K562 (cell line): ENCODE measurements around the gene DDR1. TPM values are rescaled to one million over a fixed set of nuclear protein-coding genes. Genes with fewer than 3 reads are reported as not detected.

Source experiments
- ATAC-seq: fragments of 200-7000 bp; cut with Tn5 transposase; 3 replicates; pipeline ENCODE4 v1.9.1; 2020; ENCODE audit warnings: moderate library complexity
- BruUV-seq: library from RNA; stranded (reverse); fragments of 400-500 nt; replicated peaks from 2 replicates; lab custom pipeline; 2021; lab: Mats Ljungman, UMichigan
- CTCF ChIA-PET: fragments of 300-600 bp; formaldehyde crosslinking; extraction: SDS; loops from one replicate; lab custom pipeline; 2021; ENCODE audit warnings: low intra/inter-chr PET ratio; lab: Yijun Ruan, JAX
- POLR2A ChIA-PET: fragments of 300-600, 350-650 bp; sonication (Branson Sonifier 250); formaldehyde crosslinking; extraction: SDS; loops from one replicate; lab custom pipeline; 2021; ENCODE audit warnings: antibody characterized with exemption, inconsistent platforms; lab: Yijun Ruan, JAX
- DNase-seq, 4 experiments: peaks; one replicate each; pipeline versions ENCODE4 v3.0.0 to v3.0.0-alpha.2; 2011 to 2018; ENCODE audit warnings: low spot score in 3 of 4, mixed read lengths in 3 of 4; ENCODE audit errors: extremely low read depth in 1 of 4
- FAIRE-seq: peaks from 2 replicates; lab custom pipeline; 2011; peaks lifted over from hg19 to GRCh38; lab: Jason Lieb, UNC
- H2AFZ ChIP-seq: 2 replicates; pipeline ENCODE4 v1.6.0; 2011; ENCODE audit warnings: low read depth, low read length, control low read depth, inconsistent platforms
- H3K27ac ChIP-seq: fragments of 200-600 bp; 3 replicates; pipeline ENCODE4 v1.8.0; 2011; ENCODE audit warnings: low read depth, mild to moderate bottlenecking, control low read depth, inconsistent platforms, low read length, moderate library complexity, mixed read lengths; ENCODE audit errors: extremely low read depth
- H3K27me3 ChIP-seq, 2 experiments: fragments of 300-600 bp in 1 of 2; 2 replicates in 1 of 2; 3 replicates in 1 of 2; pipeline versions ENCODE4 v1.6.0 to v1.8.0; 2011; ENCODE audit warnings: inconsistent platforms in 2 of 2, low read length in 2 of 2, mild to moderate bottlenecking in 1 of 2, mixed read lengths in 1 of 2, moderate library complexity in 1 of 2; ENCODE audit not compliant: control insufficient read depth in 2 of 2, insufficient read depth in 2 of 2
- H3K36me3 ChIP-seq: fragments of 300-600 bp; 3 replicates; pipeline ENCODE4 v1.8.0; 2011; ENCODE audit warnings: mild to moderate bottlenecking, low read length, inconsistent platforms; ENCODE audit not compliant: control insufficient read depth, insufficient read depth
- H3K4me1 ChIP-seq, 2 experiments: fragments of 200-600 bp in 1 of 2; replicated peaks in 1 of 2; 2 replicates in 1 of 2; 3 replicates in 1 of 2; pipeline versions ENCODE4 v1.5.1 to v1.8.0; 2011; ENCODE audit warnings: inconsistent platforms in 2 of 2, low read length in 2 of 2, mild to moderate bottlenecking in 1 of 2, mixed read lengths in 1 of 2, moderate library complexity in 1 of 2; ENCODE audit not compliant: control insufficient read depth in 2 of 2, insufficient read depth in 2 of 2
- H3K4me2 ChIP-seq: 2 replicates; pipeline ENCODE4 v1.6.1; 2011; ENCODE audit warnings: low read length, control low read depth, inconsistent platforms, mixed read lengths; ENCODE audit not compliant: insufficient read depth
- H3K4me3 ChIP-seq: fragments of 200-600 bp; sonication (generic), shearing (Covaris generic); 2 replicates; pipeline ENCODE4 v1.5.1; 2016; ENCODE audit warnings: control low read depth, inconsistent platforms
- H3K79me2 ChIP-seq: fragments of 200-600 bp; 3 replicates; pipeline ENCODE4 v1.8.0; 2011; ENCODE audit warnings: low read length, inconsistent platforms; ENCODE audit not compliant: control insufficient read depth, insufficient read depth
- H3K9ac ChIP-seq, 2 experiments: 2 replicates each; pipeline versions ENCODE4 v1.6.0 to v1.6.1; 2011; ENCODE audit warnings: low read depth in 2 of 2, low read length in 2 of 2, control low read depth in 1 of 2, inconsistent platforms in 1 of 2, mild to moderate bottlenecking in 1 of 2, mixed read lengths in 1 of 2; ENCODE audit not compliant: insufficient read depth in 1 of 2
- H3K9me1 ChIP-seq: one replicate; pipeline ENCODE4 v1.6.0; 2011; ENCODE audit warnings: inconsistent platforms, mild to moderate bottlenecking, low read length, moderate library complexity; ENCODE audit not compliant: control insufficient read depth, insufficient read depth
- H3K9me3 ChIP-seq: replicated peaks from 2 replicates; pipeline ENCODE4 v1.5.1; 2011; ENCODE audit warnings: low read depth, low read length, inconsistent platforms; ENCODE audit not compliant: control insufficient read depth, insufficient read depth
- H4K20me1 ChIP-seq: replicated peaks from 2 replicates; pipeline ENCODE4 v1.6.1; 2011; ENCODE audit warnings: low read length, inconsistent platforms, mixed read lengths; ENCODE audit not compliant: control insufficient read depth, insufficient read depth
- DMBX1 ChIP-seq: fragments of 250-450 bp; sonication (Bioruptor Pico); IDR thresholded peaks from 2 replicates; pipeline ENCODE4 v1.8.0; 2022; ENCODE audit warnings: inconsistent platforms, mild to moderate bottlenecking, moderate library complexity, borderline replicate concordance
- ELK1 ChIP-seq: sonication (generic); formaldehyde crosslinking; IDR thresholded peaks from 2 replicates; pipeline ENCODE4 v1.8.1; 2022; ENCODE audit warnings: missing genetic modification reagents
- HDAC1 ChIP-seq, 2 experiments: fragments of 450-650 bp; IDR thresholded peaks; 2 replicates each; pipeline ENCODE4 v1.6.1; 2016 to 2017; ENCODE audit warnings: inconsistent platforms in 1 of 2, mild to moderate bottlenecking in 1 of 2, moderate library complexity in 1 of 2
- HDAC2 ChIP-seq: fragments of 450-650 bp; IDR thresholded peaks from 2 replicates; pipeline ENCODE4 v1.6.1; 2016; ENCODE audit warnings: mild to moderate bottlenecking
- PHB2 ChIP-seq: fragments of 450-650 bp; IDR thresholded peaks from 2 replicates; pipeline ENCODE4 v1.6.1; 2017; ENCODE audit warnings: low read depth
- POLR2AphosphoS5 ChIP-seq: IDR thresholded peaks from 2 replicates; pipeline ENCODE4 v1.6.1; 2011; ENCODE audit warnings: mild to moderate bottlenecking, low read depth, low read length, moderate library complexity; ENCODE audit not compliant: control insufficient read depth, insufficient read depth
- TAF9B ChIP-seq: fragments of 450-650 bp; IDR thresholded peaks from 2 replicates; pipeline ENCODE4 v1.6.1; 2018; ENCODE audit warnings: mild to moderate bottlenecking; ENCODE audit not compliant: partially characterized antibody
- TGIF2 ChIP-seq: sonication (generic); formaldehyde crosslinking; IDR thresholded peaks from 2 replicates; pipeline ENCODE4 v1.8.1; 2022; ENCODE audit warnings: mild to moderate bottlenecking, missing genetic modification reagents, moderate library complexity
- ZBTB34 ChIP-seq: fragments of 250-450 bp; sonication (Bioruptor Pico); IDR thresholded peaks from 2 replicates; pipeline ENCODE4 v1.8.0; 2021; ENCODE audit warnings: mild to moderate bottlenecking, moderate library complexity
- ZMIZ1 ChIP-seq, 2 experiments: fragments of 150-350 bp in 1 of 2; IDR thresholded peaks; 2 replicates each; pipeline ENCODE4 v1.6.1; 2012 to 2016; ENCODE audit warnings: low read depth in 2 of 2, low read length in 2 of 2, mild to moderate bottlenecking in 1 of 2, moderate library complexity in 1 of 2
- WGBS: fragments of 100-300 bp; shearing (Covaris generic); methylation state at CpG from one replicate; pipeline ENCODE4 v1.1.6; 2016; ENCODE audit warnings: low coverage, mixed read lengths; ENCODE audit not compliant: insufficient coverage; ENCODE audit errors: missing lambda C conversion rate; 5-methylcytosine and 5-hydroxymethylcytosine counted together
- in situ Hi-C: fragments of 300-500 bp; cut with MboI; formaldehyde crosslinking; loops from 4 replicates; pipeline ENCODE4 v1.15.0; 2018; ENCODE audit warnings: inconsistent platforms, mixed read lengths
- intact Hi-C: fragments of 100-400 bp; cut with micrococcal nuclease; formaldehyde crosslinking; loops from 2 replicates; pipeline ENCODE4 v1.14.2; 2022
- polyA plus RNA-seq, 8 experiments: library from polyadenylated mRNA; depleted of rRNA in 4 of 8; stranded (reverse) in 5 of 8; unstranded in 3 of 8; fragments of >200 nt; fragmentation: Nextera tagmentation in 2 of 8; fragmentation: Illumina TruSeq in 1 of 8; extraction: Ambion mirVana in 2 of 8; extraction: Trizol in 1 of 8; gene quantifications; 2 replicates each; pipeline versions ENCODE4 v1.2.1 to v1.2.3, GENCODE V29; 2011 to 2014; ENCODE audit warnings: inconsistent platforms in 1 of 8, missing spikeins in 1 of 8
- total RNA-seq, 7 experiments: library from RNA; depleted of rRNA in 6 of 7; stranded (reverse); fragments of >200 nt in 6 of 7; fragmentation: Illumina TruSeq in 2 of 7; extraction: Trizol in 2 of 7; gene quantifications; 2 replicates each; pipeline versions ENCODE4 v1.2.1 to v1.2.3, GENCODE V29; 2011 to 2021; ENCODE audit warnings: low replicate concordance in 1 of 7

The DDR1 gene
- total and polyA plus RNA-seq, 9 of the 15 experiments (the other 6 are each of a cell fraction or from before 2014, with no cell fraction given) = 1.4 to 44.6 (median 12.2) TPM

- intact Hi-C loops = no loop called here
- ATAC-seq (no peak), DNase-seq (no peak)
- Histone ChIP-seq H3K79me2 (peaks cover 2% of the 10 kb centered on the region; the same call in 1 of the 3 replicates), H3K9ac (no peak overlapping the region), H3K27ac (no peak overlapping the region), H3K9me3 (no peaks in the 10 kb centered on the region), H3K9me1 (no peaks in the 10 kb centered on the region), H3K27me3 (no peaks in the 10 kb centered on the region), H3K36me3 (peaks cover 87% of the 10 kb centered on the region), H2AFZ (no peak overlapping the region)
- CTCF ChIA-PET = no interaction called here
- POLR2A ChIA-PET = interaction anchor here (1.0 kb wide), 1 partner anchor 8 kb away, joined by 3 read pairs; no protein-coding TSS in a partner anchor
- TF ChIP-seq DMBX1 = no peak
- TF ChIP-seq TGIF2 (CRISPR knock-in tag) = no peak
- no peak for TF ChIP-seq HDAC2
- TF ChIP-seq ELK1 (CRISPR knock-in tag) = no peak
- no peak for TF ChIP-seq HDAC1 (IDR thresholded peaks at IDR 0.05)
- TF ChIP-seq ZBTB34 (CRISPR knock-in tag) = no peak
- no peak for TF ChIP-seq ZMIZ1 (IDR thresholded peaks at IDR 0.05; ENCODE audit: low read depth in 2 of 2, low read length in 2 of 2)
- no peak for TF ChIP-seq POLR2AphosphoS5
- TF ChIP-seq TAF9B = no peak
- TF ChIP-seq PHB2 = no peak
- TF ChIP-seq, all 486 proteins: peak for 0
- WGBS = 83% methylated on average over 8 of the region's 8 CpGs
- Histone ChIP-seq H3K4me3 (no peak overlapping the region), H4K20me1 (no peaks in the 10 kb centered on the region; the same call in 1 of the 2 replicates), H3K4me2 (no peak overlapping the region), H3K4me1 (peaks cover 0 to 19% of the 10 kb centered on the region in 2 experiments; a peak in 2 of 5 replicates)
- in situ Hi-C loops = no loop called here
- FAIRE-seq = no peak
- BruUV-seq = no TSS peak
These were observed 9.3 kb downstream of the DDR1 start for GRCh38 chr6:30893666-30894065.
